KOPT-K1 (cell line): ENCODE data around the gene KMT2A.
A peak's percentile ranks its signal among the peaks of the same experiment; 100 is the strongest.

Source experiments
- H3K27ac ChIP-seq: fragments of 200-600 bp; sonication (generic); 2 replicates; pipeline ENCODE4 v1.5.1; 2016; ENCODE audit warnings: antibody characterized with exemption, mild to moderate bottlenecking, low read depth, low read length; ENCODE audit not compliant: poor library complexity, severe bottlenecking
- H3K36me3 ChIP-seq: fragments of 200-600 bp; sonication (generic); 2 replicates; pipeline ENCODE4 v1.5.1; 2017; ENCODE audit warnings: antibody characterized with exemption, mild to moderate bottlenecking, low read length, moderate library complexity; ENCODE audit not compliant: insufficient read depth
- H3K9me3 ChIP-seq: fragments of 200-600 bp; sonication (generic); 2 replicates; pipeline ENCODE4 v1.5.1; 2017; ENCODE audit warnings: antibody characterized with exemption, low read length, mild to moderate bottlenecking; ENCODE audit not compliant: insufficient read depth, poor library complexity, severe bottlenecking

Gene KMT2A

DNA sequence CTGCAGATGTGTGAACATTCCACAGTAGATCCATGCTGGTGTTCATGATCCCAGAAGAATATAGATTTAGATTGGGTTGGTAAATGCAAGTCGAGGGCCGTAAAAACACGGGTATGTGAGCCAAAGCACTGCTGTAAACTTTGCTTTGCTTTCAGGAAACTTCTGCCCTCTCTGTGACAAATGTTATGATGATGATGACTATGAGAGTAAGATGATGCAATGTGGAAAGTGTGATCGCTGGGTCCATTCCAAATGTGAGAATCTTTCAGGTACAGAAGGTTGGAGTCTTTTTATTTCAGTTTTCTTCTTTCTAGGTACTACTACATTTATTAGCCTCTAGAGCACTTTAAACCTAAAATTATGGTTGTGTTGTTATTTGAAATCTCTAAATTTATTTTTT is 54.7 kb downstream of the KMT2A start:
- Histone ChIP-seq H3K27ac (no peak overlapping the region), H3K36me3 (peaks cover 96% of the 10 kb centered on the region), H3K9me3 (no peaks in the 10 kb centered on the region)

GRCh38 chr11:118497831-118498230 is 61.5 kb downstream of the KMT2A start:
- Histone ChIP-seq H3K9me3 (no peaks in the 10 kb centered on the region), H3K27ac (no peak overlapping the region), H3K36me3 (peaks cover 99% of the 10 kb centered on the region)

DNA sequence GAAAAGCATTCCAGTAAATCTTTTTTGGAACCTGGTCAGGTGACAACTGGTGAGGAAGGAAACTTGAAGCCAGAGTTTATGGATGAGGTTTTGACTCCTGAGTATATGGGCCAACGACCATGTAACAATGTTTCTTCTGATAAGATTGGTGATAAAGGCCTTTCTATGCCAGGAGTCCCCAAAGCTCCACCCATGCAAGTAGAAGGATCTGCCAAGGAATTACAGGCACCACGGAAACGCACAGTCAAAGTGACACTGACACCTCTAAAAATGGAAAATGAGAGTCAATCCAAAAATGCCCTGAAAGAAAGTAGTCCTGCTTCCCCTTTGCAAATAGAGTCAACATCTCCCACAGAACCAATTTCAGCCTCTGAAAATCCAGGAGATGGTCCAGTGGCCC is 66.9 kb downstream of the KMT2A start:
- no peaks in the 10 kb centered on the region for H3K9me3 ChIP-seq
- peaks cover 100% of the 10 kb centered on the region for H3K36me3 ChIP-seq
- no peak overlapping the region for H3K27ac ChIP-seq

DNA sequence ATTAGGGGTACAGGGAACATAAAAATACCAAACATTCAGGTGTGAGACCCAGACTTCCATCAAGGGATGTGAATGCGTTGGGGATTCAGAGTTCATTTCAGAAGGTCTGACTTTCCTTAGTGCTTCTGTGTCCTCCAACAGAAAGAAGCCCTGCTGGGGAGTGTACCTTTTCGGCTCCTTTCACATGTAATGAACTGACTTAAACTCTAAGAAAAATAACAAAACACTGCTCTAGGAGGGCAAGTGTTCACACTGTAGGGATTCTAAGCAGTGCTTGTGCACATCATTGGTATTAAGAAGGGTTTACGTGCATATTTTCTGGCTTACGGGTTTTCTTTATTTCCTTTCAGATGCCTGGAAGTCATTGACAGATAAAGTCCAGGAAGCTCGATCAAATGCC is 75.3 kb downstream of the KMT2A start:
- peaks cover 99% of the 10 kb centered on the region for H3K36me3 ChIP-seq
- H3K9me3 ChIP-seq = no peaks in the 10 kb centered on the region
- no peak overlapping the region for H3K27ac ChIP-seq

DNA sequence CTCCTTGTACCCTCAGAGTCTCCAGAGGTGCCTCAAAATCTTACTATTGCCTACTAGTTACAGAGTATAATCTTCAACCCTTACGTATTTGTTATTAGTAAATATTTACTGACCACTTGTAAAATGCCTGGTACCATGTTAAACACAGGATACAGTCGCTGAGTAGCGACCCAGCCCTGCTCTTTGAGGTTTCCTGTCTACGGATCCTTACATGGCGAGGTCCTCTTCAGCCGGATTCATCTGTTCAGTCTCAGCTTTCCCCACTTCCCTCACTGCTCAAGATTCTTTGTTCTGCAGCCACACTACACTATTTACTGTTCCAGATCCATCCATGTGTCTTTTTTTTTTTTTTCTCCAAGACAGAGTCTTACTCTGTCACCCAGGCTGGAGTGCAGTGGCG is 77.8 kb downstream of the KMT2A start:
- H3K36me3 ChIP-seq = peaks cover 99% of the 10 kb centered on the region

DNA sequence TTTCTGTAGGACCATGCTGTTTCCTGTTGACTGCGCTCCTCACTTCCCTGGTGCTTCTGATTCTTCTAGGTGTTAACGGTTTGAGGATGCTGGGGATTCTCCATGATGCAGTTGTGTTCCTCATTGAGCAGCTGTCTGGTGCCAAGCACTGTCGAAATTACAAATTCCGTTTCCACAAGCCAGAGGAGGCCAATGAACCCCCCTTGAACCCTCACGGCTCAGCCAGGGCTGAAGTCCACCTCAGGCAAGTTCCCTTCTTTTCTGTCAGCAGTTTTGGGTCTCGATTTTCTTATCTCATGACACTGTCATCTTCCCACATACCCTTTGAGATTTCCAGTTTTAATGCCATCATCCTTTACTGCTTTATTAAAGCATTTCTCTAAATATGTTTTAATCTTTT is 83.3 kb downstream of the KMT2A start:
- Histone ChIP-seq H3K36me3 (peaks cover 100% of the 10 kb centered on the region), H3K27ac (no peak overlapping the region), H3K9me3 (no peaks in the 10 kb centered on the region)

More for the DNA sequence above, 77.8 kb downstream of the KMT2A start:
- Histone ChIP-seq H3K9me3 (no peaks in the 10 kb centered on the region), H3K27ac (no peak overlapping the region)

GRCh38 chr11:118521892-118522311 is 85.6 kb downstream of the KMT2A start:
- Histone ChIP-seq H3K36me3 (peaks cover 92% of the 10 kb centered on the region), H3K9me3 (no peaks in the 10 kb centered on the region), H3K27ac (no peak overlapping the region)

GRCh38 chr11:118522571-118523072 is 86.3 kb downstream of the KMT2A start:
- no peak overlapping the region for H3K27ac ChIP-seq
- peaks cover 92% of the 10 kb centered on the region for H3K36me3 ChIP-seq
- H3K9me3 ChIP-seq = no peaks in the 10 kb centered on the region

GRCh38 chr11:118524356-118524755 is 88.1 kb downstream of the KMT2A start:
- Histone ChIP-seq H3K9me3 (no peaks in the 10 kb centered on the region), H3K27ac (no peak overlapping the region), H3K36me3 (peaks cover 76% of the 10 kb centered on the region)

DNA sequence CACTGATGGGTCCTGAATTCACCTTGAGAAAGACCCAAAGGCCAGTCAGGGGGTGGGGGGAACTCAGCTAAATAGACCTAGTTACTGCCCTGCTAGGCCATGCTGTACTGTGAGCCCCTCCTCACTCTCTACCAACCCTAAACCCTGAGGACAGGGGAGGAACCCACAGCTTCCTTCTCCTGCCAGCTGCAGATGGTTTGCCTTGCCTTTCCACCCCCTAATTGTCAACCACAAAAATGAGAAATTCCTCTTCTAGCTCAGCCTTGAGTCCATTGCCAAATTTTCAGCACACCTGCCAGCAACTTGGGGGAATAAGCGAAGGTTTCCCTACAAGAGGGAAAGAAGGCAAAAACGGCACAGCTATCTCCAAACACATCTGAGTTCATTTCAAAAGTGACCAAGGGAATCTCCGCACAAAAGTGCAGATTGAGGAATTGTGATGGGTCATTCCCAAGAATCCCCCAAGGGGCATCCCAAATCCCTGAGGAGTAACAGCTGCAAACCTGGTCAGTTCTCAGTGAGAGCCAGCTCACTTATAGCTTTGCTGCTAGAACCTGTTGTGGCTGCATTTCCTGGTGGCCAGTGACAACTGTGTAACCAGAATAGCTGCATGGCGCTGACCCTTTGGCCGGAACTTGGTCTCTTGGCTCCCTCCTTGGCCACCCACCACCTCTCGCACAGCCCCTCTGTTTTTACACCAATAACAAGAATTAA is 88.6 kb downstream of the KMT2A start:
- peaks cover 71% of the 10 kb centered on the region for H3K36me3 ChIP-seq
- H3K9me3 ChIP-seq = no peaks in the 10 kb centered on the region
- H3K27ac ChIP-seq = no peak overlapping the region

- Histone ChIP-seq H3K36me3 (peaks cover 53% of the 10 kb centered on the region), H3K27ac (no peak overlapping the region), H3K9me3 (no peaks in the 10 kb centered on the region)
These were observed 90.4 kb downstream of the KMT2A start for GRCh38 chr11:118526688-118527087.

GRCh38 chr11:118527109-118527508 is 90.8 kb downstream of the KMT2A start, which contains the start of gene TTC36:
Gene TTC36, plus strand, starts transcription at chr11:118527474. Its CDS starts 21 bp downstream, at chr11:118527495.
- peaks cover 49% of the 10 kb centered on the region for H3K36me3 ChIP-seq
- H3K9me3 ChIP-seq = no peaks in the 10 kb centered on the region
- no peak within 1 kb of the TSS for H3K27ac ChIP-seq

GRCh38 chr11:118528511-118528910 is 92.2 kb downstream of the KMT2A start:
- H3K27ac ChIP-seq = no peak overlapping the region
- H3K9me3 ChIP-seq = no peaks in the 10 kb centered on the region
- peaks cover 35% of the 10 kb centered on the region for H3K36me3 ChIP-seq

DNA sequence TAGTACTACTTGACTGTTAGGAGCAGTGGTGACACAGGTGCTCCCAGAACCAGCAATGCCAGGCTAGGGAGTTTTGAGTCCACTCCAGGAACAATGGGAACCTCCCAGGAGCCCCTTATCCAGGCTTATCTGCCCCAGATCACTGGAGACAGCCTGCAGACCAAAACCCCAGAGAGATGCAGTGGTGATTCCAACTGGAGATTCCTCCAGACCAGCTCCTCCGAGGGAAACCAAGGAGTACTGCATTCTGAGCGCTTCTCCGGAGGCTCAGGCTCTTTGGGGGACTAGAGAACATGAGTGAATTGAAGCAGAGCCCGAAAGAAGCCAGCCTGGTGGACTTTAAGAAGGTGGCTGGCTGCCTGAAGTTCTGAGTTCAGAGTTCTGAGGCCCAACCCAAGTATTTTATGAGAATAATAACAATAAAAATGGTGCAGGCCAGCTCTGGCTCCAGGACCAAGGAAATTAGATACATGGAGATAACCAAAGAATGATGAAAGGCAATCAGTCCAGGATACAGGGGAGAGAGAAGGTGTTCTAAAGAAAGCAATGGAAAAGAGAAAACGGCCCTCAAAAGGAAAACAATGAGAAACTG is 93.4 kb downstream of the KMT2A start:
- Histone ChIP-seq H3K9me3 (no peaks in the 10 kb centered on the region), H3K36me3 (peaks cover 23% of the 10 kb centered on the region), H3K27ac (peak overlapping the region; percentile 52)

- Histone ChIP-seq H3K9me3 (no peaks in the 10 kb centered on the region), H3K36me3 (peaks cover 17% of the 10 kb centered on the region), H3K27ac (peak overlapping the region; percentile 52)
These were observed 93.9 kb downstream of the KMT2A start for GRCh38 chr11:118530180-118530682.
